Fibroblast of skin of left biceps (primary cell): ENCODE data around the gene IMPA2.
"Not testable (repeated sequence)": the region's sequence is repeated elsewhere in the genome, so short reads cannot be mapped to it uniquely, and the experiment has no call there.

Experiments
- DNase-seq, 2 experiments: peaks; one replicate each; pipeline ENCODE4 v3.0.0-alpha.2; 2013; ENCODE audit warnings: low read depth in 2 of 2

Gene IMPA2

GRCh38 chr18:11962597-11962996 lies 18.7 kb upstream of the IMPA2 start:
- DNase-seq: no peak

- DNase-seq: no peak
These were observed 17.3 kb upstream of the IMPA2 start for GRCh38 chr18:11963991-11964484.

- no peak for DNase-seq
These were observed 11.1 kb upstream of the IMPA2 start for GRCh38 chr18:11969904-11970835.

GRCh38 chr18:11970836-11971226 lies 10.5 kb upstream of the IMPA2 start:
- not testable (repeated sequence) for DNase-seq

- DNase-seq: no peak
These were observed 8.7 kb upstream of the IMPA2 start for GRCh38 chr18:11972371-11973174.

- DNase-seq: no peak
These were observed 6.5 kb upstream of the IMPA2 start for GRCh38 chr18:11974741-11975325.

DNA sequence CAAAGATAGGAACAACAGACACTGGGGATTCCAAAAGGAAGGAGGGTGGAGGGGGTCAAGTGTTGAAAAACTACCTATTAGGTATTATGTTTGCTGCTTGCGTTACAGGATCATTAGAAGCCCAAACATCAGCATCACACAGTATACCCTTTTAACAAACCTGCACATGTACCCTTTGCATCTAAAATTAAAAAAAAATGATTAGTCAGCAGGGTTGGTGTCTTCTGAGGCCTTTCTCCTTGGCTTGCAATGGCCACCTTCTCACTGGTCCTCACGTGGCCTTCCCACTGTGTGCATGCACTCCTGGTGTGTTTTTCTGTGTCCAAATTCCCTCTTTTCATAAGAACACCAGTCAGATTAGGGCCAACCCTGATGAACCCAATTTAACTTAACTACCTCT lies 5.6 kb upstream of the IMPA2 start:
- no peak for DNase-seq

DNA sequence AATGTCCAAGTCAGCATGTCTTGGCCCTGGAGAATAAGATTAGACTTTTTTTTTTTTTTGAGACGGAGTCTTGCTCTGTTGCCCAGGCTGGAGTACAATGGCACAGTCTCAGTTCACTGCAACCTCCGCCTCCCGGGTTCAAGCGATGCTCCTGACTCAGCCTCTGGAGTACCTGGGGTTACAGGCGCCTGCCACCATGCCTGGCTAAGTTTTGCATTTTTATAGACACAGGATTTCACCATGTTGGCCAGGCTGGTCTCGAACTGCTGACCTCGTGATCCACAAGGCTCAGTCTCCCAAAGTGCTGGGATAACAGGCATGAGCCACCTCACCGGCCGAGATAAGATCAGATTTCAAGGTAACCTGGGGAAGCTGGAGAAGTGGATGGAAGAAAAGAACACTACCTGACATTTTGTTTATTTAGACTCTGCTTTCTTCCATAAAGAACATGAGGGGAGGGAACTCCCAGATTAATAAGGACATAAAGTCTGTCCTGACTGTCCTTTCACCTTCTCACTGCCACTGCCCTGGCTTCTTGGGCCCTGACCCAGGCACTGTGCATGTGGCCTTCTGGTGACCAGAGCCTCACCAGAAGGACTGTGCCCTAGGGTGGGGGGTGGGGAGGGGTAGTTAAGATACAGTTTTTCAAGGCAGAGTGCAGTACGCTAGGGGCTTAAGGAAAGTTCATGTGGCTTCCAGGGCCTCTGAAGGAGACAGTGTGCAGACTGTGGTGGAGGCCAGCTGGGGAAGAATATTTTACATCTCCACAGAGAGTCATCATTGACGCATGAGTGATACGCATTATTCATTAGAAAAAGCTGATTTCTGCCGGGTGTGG lies 4.8 kb upstream of the IMPA2 start:
- peak; percentile 74 to 76 for DNase-seq

DNA sequence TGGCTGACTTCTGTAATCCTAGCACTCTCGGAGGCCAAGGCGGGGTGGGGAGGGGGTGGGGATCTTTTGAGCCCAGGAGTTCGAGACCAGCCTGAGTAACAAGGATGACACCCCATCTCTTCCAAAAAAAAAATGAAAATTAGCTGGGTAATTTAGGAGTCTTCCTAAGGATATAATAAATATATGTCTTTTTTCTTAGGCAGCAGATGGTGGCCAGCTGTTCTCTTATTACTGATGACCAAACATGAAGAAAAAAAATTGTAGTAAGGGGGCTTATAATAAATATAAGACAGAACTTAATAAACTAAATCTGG lies 4.2 kb upstream of the IMPA2 start:
- no peak for DNase-seq

DNA sequence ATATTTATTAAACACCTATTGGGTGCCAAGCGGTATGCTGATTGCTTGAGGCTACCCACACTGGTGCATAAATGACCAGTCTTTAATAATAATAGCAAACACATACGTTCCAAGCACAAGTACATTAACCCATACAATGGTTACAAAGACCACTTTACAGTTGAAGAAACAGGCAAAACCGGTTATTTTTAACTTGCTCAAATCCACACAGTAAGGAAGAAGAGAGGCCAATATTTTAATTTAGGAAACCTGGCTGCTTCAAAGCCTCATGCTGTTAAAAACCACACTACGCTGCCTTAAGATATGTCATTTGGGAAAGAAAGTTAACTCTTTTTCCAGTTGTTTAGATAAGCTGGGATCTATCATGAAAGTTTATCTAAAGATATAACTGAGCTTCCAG lies 2.4 kb upstream of the IMPA2 start:
- DNase-seq: no peak

DNA sequence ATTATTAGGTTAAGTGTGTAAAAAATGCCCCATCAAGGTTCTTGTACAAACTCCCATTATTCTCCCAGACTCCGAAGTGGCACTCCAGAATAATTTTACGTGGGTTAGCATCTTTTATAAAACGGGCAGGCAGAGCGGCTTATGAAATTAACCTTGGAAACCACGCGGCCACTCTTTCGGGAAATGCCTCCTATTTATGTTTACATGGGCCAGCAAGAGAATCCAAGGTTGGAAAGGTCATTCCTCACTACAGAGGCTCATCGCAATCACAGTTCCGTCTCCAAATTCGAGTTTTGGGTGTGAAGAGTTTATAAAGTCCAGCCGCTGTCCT lies 1.2 kb upstream of the IMPA2 start:
- no peak for DNase-seq

- DNase-seq: peak; percentile 96 to 97
These were observed 664 bp upstream of the IMPA2 start for GRCh38 chr18:11980494-11981191.

DNA sequence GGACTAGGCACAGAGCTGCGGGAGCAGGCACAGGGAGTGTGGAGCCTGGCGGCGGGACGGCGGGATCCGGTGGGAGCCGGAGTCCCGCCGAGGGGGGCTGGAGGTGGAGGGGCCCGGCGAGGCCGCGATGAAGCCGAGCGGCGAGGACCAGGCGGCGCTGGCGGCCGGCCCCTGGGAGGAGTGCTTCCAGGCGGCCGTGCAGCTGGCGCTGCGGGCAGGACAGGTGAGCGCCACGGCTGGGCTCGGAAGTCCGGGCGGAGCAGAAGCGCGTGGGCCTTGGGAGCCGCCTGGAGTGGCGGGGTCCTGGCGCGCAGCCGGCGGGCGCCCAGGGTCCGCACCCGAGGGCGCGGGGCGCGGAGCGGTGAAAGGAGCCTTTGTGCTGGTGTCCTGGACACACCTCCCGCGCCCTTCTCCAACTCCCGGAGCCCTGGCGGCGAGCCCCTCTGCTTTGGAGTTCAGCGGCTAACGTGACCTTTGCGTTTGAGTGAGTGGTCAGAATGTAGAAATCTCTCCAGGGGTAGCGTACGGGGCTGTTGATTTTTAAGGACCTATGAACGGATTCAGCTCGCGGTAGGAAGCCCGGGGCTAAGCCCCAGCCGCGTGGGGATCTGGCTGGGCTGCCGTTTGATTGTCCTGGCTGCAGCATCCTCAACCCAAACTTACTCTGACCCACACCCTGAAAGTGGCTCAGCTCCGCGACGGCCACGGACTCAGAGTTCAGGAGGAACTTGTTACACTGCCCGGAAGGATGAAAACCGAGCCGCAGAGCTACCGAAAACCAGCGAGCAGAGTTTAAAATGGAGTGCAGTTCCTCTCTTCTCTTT lies 448 bp downstream of the IMPA2 start:
- DNase-seq: no peak

DNA sequence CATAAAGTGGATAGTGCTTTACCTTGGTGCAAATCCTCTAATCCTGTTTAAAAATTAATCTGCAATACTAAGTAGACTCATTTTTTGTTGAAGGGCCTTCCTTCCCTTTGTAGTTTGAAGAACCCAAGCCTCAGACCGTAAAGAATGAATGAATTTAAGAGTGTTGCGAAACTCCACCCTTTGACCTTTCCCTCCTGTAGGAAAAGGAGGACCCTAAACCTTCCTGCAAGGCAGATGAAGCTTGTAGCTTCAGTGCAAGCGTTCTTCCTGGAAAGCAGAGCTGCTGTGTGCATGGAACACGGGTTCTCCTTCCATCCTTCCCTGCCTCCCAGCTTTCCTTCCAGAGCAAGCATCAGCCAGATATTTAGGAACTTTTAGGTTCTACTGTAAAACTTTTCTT lies 1.7 kb downstream of the IMPA2 start:
- DNase-seq: no peak

DNA sequence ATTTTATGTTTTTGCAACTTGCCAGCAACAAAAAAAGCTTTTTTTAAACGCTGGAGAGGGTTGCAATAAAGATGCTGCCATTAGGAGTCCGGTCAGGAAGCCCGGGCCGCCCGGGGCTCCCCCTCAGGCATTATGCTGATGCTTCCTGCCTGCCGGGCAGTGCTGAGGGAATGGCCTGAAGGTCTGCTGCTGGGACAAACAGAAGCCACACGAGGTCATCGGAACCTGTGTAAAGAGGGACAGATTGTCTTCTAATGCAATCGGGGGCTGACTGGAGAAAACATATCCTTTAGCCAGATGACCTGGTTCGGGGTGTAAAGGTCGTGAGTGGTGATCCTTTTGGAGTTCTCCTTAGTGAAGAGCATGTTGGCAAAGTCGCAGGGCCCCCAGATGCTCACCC lies 2.3 kb downstream of the IMPA2 start:
- DNase-seq: no peak

- no peak for DNase-seq
These were observed 2.8 kb downstream of the IMPA2 start for GRCh38 chr18:11984091-11984490.

DNA sequence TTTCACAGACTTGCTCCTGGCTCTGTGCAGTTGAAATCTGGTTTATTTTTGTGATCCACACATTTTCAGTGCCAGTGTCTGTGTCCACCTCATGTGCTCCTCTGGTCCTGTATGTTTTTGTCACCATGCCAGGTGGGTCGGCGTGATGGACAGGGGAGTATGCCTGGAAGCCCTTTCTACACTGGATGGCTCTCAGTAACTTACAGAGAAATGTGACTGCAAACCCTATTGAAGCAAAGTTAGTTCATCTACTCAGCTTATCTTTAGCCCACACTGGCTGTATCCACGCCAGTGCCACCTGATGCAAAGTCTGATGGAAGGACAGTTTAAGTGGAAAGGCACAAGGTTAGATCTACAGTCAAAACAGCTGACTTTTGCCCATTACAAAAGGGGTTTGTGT lies 4.3 kb downstream of the IMPA2 start:
- DNase-seq: no peak

- DNase-seq: no peak
These were observed 4.8 kb downstream of the IMPA2 start for GRCh38 chr18:11986061-11986460.

DNA sequence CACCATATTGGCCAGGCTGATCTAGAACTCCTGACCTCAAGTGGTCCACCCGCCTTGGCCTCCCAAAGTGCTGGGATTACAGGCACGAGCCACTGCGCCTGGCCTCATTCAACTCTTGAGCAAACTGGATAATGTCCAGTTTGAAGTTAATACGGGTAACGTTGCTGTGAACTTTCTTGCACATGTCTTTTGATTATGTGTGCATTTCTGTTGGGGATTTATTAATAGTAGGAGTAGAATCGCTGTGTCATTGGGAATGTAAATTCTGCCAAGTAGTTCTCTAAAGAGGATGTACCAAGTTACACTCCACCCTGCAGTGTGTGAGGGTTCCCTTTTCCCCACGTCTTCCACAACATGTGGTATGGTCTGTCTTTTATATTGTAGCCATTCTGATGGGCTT lies 6.2 kb downstream of the IMPA2 start:
- DNase-seq: no peak

DNA sequence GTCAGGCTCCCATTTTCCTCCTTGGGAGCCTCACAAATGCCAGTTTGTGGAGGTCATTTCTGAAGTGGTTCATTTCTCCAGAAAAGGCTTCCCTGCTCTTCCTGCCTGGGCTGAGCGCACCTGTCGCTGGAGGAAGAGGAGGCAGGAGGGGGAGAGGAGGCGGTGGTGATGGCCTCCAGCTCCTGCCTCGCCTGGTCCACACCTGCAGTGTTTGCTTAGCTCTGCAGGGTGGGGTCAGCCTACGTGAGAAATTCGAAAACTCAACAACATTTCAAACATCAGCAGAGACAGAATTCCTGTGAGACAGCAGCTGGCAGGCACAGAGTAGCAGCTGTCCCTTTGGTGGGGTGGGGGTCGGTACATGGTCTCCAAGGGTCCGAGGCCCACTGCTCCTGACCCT lies 7.9 kb downstream of the IMPA2 start:
- no peak for DNase-seq
